ENCODE measurements around the gene MKNK2.

- no peak for TF ChIP-seq CTCF (optimal IDR thresholded peaks at IDR 0.05 in 1 of 3, IDR thresholded peaks at IDR 0.05 in 1 of 3, conservative IDR thresholded peaks at IDR 0.05 in 1 of 3; ENCODE audit: extremely low read depth in 1 of 3, insufficient read depth in 2 of 3, low read length in 3 of 3)
- no peak for TF ChIP-seq EZH2 (IDR thresholded peaks at IDR 0.05; ENCODE audit: low read length)
Measured at GRCh38 chr19:2063824-2064223, 12.8 kb upstream of the MKNK2 start.
